HUES6 (cell line): ENCODE results near the gene ID3.

Experiments
- H3K27ac ChIP-seq: 2 replicates; pipeline ENCODE4 v1.7.0; 2013; ENCODE audit warnings: low read depth, mild to moderate bottlenecking, low read length, inconsistent platforms
- H3K27me3 ChIP-seq: 2 replicates; pipeline ENCODE4 v1.6.1; 2013; ENCODE audit warnings: low read length; ENCODE audit not compliant: control insufficient read depth, insufficient read depth
- H3K36me3 ChIP-seq: 2 replicates; pipeline ENCODE4 v1.6.1; 2013; ENCODE audit warnings: low read length; ENCODE audit not compliant: control insufficient read depth, insufficient read depth
- H3K4me1 ChIP-seq: 2 replicates; pipeline ENCODE4 v1.6.1; 2013; ENCODE audit warnings: low read length; ENCODE audit not compliant: control insufficient read depth, insufficient read depth
- H3K4me3 ChIP-seq: 2 replicates; pipeline ENCODE4 v1.5.1; 2013; ENCODE audit warnings: low read depth, low read length
- H3K9ac ChIP-seq: one replicate; pipeline ENCODE4 v1.6.1; 2013; ENCODE audit warnings: mild to moderate bottlenecking, low read length
- H3K9me3 ChIP-seq: 2 replicates; pipeline ENCODE4 v1.6.1; 2013; ENCODE audit warnings: low read depth, low read length; ENCODE audit not compliant: control insufficient read depth, insufficient read depth

ID3 gene

DNA sequence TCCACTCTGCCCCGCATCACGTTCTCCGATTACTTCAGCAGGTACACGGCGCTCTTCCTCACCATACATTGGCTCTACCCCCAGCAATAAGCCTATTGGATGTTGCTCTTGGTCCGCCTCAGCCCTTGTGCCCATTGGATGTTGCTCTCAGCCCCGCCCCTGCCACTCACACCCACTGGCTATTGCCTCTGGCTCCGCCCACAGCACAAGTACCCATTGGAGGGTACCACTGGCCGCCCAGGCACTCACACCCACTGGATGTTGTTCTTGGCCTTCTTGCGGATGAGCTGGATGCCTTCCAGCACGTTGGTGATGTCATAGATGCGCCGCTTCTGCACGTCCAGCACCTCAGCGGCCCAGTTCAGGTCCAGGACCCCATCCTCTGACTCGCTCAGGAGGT, 37.7 kb downstream of the ID3 start:
- Histone ChIP-seq H3K4me3 (no peak overlapping the region), H3K36me3 (peaks cover 10% of the 10 kb centered on the region; the same call in 1 of the 2 replicates), H3K9me3 (no peaks in the 10 kb centered on the region), H3K27ac (no peak overlapping the region), H3K4me1 (peaks cover 5% of the 10 kb centered on the region; the same call in 1 of the 2 replicates), H3K9ac (no peak overlapping the region), H3K27me3 (no peaks in the 10 kb centered on the region)

DNA sequence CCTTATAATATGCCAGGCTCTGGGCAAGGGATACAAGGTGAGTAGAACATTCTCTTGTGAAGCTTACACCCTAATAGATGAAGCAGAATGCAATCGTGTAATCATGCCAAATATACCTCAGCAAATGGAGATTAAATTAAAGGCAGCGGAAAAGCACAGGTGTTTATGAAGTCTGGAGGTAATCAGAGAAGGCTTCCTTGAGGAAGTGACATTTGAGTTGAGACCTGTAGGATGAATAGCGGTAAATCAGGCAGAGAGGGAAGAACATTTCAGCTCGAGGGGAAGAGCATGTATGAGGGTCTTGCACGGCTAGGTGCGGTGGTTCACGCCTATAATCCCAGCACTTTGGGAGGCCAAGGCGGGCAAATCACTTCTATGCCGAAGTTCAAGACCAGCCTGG, 41.7 kb downstream of the ID3 start:
- H3K27ac ChIP-seq: no peak overlapping the region
- H3K4me1 ChIP-seq: no peaks in the 10 kb centered on the region
- H3K9me3 ChIP-seq: no peaks in the 10 kb centered on the region
- H3K27me3 ChIP-seq: no peaks in the 10 kb centered on the region
- no peak overlapping the region for H3K9ac ChIP-seq
- H3K36me3 ChIP-seq: peaks cover 14% of the 10 kb centered on the region; the same call in 1 of the 2 replicates
- H3K4me3 ChIP-seq: no peak overlapping the region

DNA sequence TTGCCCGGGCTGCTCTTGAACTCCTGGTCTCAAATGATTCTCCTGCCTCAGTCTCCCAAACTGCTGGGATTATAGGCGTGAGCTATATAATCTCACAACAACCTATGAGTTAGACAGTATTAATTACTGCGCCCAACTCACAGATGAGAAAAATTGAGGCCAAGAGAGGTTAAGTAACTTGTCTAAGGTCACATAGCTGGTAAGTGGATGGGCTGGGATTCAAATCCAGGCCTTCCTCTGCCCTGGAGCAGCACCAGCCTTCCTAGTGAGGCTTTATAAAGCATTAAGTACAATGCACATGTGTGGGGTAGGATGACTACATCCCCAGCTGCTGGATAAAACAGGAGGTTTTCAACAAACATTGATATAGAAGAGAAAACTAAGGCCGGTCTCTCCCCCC, 43.4 kb downstream of the ID3 start:
- H3K36me3 ChIP-seq: peaks cover 10% of the 10 kb centered on the region; the same call in 1 of the 2 replicates
- no peak overlapping the region for H3K27ac ChIP-seq
- H3K4me3 ChIP-seq: no peak overlapping the region
- no peaks in the 10 kb centered on the region for H3K9me3 ChIP-seq
- no peaks in the 10 kb centered on the region for H3K27me3 ChIP-seq
- no peaks in the 10 kb centered on the region for H3K4me1 ChIP-seq
- no peak overlapping the region for H3K9ac ChIP-seq

DNA sequence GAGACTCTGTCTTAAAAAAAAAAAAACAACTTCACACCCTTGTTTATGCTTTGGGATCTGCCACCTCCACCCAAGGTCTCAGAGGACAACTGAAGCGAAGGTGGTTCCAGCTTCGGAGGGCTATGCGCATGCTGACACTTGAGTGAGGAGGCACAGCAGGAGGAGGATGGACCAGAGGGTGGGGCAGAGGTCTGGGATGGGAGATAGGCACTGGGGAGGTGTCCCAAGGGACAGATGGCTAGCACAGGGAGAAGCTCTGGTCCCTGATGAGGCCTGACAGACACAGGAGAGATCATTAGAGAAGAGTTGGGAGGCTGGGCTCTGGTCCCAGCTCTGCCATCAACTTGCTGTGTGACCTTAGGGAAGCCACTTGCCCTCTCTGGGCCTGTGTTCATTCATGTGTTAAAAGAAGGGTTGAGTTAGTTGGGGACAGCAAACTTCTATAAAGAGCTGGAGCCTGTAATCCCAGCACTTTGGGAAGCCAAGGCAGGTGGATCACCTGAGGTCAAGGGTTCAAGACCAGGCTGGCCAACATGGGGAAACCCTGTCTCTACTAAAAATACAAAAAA, 45.1 kb downstream of the ID3 start:
- Histone ChIP-seq H3K27me3 (no peaks in the 10 kb centered on the region), H3K4me3 (no peak overlapping the region), H3K9me3 (no peaks in the 10 kb centered on the region), H3K36me3 (peaks cover 12% of the 10 kb centered on the region; the same call in 1 of the 2 replicates), H3K4me1 (no peaks in the 10 kb centered on the region), H3K27ac (no peak overlapping the region), H3K9ac (no peak overlapping the region)

DNA sequence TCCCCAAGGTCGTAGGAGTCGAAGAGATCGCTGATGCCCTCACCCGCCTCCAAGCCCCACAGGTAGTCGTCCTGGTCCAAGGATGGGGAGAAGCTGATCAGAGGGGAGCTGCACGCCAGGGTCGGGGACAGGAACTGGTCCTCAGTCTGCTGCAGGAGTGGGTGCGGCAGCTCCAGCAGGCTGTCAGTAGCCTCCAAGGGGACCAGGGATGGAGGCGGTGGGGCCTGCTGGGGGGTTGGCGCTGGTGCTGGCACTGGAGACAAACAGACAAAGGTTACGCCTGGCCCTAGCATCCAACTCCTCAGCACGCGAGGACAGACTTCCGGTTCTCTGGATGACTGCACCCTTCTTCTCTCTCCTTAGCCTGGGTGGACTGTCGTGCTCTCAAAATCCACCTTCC, 49.4 kb downstream of the ID3 start:
- H3K4me3 ChIP-seq: no peak overlapping the region
- no peak overlapping the region for H3K9ac ChIP-seq
- no peaks in the 10 kb centered on the region for H3K27me3 ChIP-seq
- no peaks in the 10 kb centered on the region for H3K4me1 ChIP-seq
- no peaks in the 10 kb centered on the region for H3K9me3 ChIP-seq
- peaks cover 6% of the 10 kb centered on the region; the same call in 1 of the 2 replicates for H3K36me3 ChIP-seq
- no peak overlapping the region for H3K27ac ChIP-seq
